Adipocyte (in vitro differentiated cells): Measurements from ENCODE around the gene ANTXR1.

Source experiments
- DNase-seq: peaks from one replicate; pipeline ENCODE4 v3.0.0-alpha.2; 2015; ENCODE audit warnings: low read depth
- H3K27me3 ChIP-seq: replicated peaks from 2 replicates; pipeline ENCODE4 v1.7.0; 2013; ENCODE audit warnings: mild to moderate bottlenecking, low read length, moderate library complexity; ENCODE audit not compliant: control insufficient read depth, insufficient read depth
- H3K36me3 ChIP-seq: 2 replicates; pipeline ENCODE4 v1.7.0; 2013; ENCODE audit warnings: low read length, mild to moderate bottlenecking, moderate library complexity; ENCODE audit not compliant: control insufficient read depth, insufficient read depth, severe bottlenecking
- H3K4me1 ChIP-seq: 2 replicates; pipeline ENCODE4 v1.7.0; 2013; ENCODE audit warnings: mild to moderate bottlenecking, low read length, moderate library complexity; ENCODE audit not compliant: control insufficient read depth, insufficient read depth
- H3K4me3 ChIP-seq: 2 replicates; pipeline ENCODE4 v1.7.0; 2013; ENCODE audit warnings: mild to moderate bottlenecking, low read length, moderate library complexity
- H3K9ac ChIP-seq: 2 replicates; pipeline ENCODE4 v1.7.0; 2013; ENCODE audit warnings: mild to moderate bottlenecking, low read length, moderate library complexity
- H3K9me3 ChIP-seq: 2 replicates; pipeline ENCODE4 v1.7.0; 2013; ENCODE audit warnings: mild to moderate bottlenecking, low read length, moderate library complexity; ENCODE audit not compliant: control insufficient read depth

ANTXR1 gene

DNA sequence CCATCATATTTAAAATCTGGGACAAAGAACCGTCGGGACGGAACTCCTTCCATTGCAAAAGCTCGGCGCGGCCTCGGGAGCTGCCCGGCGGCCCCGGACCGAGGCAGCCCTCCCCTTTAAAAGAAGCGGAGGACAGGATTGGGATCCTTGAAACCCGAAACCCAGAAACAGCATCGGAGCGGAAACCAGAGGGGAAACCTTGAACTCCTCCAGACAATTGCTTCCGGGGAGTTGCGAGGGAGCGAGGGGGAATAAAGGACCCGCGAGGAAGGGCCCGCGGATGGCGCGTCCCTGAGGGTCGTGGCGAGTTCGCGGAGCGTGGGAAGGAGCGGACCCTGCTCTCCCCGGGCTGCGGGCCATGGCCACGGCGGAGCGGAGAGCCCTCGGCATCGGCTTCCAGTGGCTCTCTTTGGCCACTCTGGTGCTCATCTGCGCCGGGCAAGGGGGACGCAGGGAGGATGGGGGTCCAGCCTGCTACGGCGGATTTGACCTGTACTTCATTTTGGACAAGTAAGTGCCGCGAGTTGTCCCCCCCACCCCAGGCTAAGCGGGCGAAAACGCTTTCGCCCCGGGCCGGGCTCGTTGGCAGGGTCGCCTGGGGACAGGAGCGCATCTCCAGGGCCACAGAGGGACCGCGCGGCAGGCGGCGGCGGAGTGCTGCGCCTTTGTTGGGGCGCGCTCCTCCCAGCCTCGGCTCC lies at the start of gene ANTXR1:
ANTXR1 (plus strand) TSS at position 38 of the 698 bp plus-strand sequence; CDS start at position 359, 321 bp downstream.
- no peaks in the 10 kb centered on the region for H3K36me3 ChIP-seq
- peak within 1 kb of the TSS; percentile 92 for H3K9ac ChIP-seq
- no peaks in the 10 kb centered on the region for H3K9me3 ChIP-seq
- H3K4me1 ChIP-seq: peaks cover 31% of the 10 kb centered on the region
- H3K4me3 ChIP-seq: peak within 1 kb of the TSS; percentile 96
- DNase-seq: peak; percentile 92
- no peaks in the 10 kb centered on the region for H3K27me3 ChIP-seq

DNA sequence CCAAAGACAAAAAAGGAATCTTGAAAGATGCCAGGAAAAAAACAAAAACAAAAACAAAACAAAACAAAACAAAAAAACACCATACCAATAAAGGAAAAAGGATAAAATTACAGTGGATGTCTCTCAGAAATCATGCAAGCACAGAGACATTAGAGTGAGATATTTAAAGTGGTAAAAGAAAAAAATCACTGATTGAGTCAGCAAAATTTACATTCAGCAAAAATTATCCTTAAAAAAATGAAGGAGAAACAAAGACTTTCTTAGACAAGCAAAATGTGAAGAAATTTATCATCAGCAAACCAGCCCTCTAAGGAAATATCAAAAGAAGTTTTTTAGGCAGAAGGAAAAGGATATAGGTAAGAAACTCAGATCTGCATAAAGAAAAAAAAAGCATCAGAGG lies 48.7 kb upstream of the ANTXR1 start:
- H3K9me3 ChIP-seq: peaks cover 7% of the 10 kb centered on the region
- DNase-seq: no peak
- no peaks in the 10 kb centered on the region for H3K36me3 ChIP-seq
- H3K9ac ChIP-seq: no peak overlapping the region
- no peaks in the 10 kb centered on the region for H3K27me3 ChIP-seq
- H3K4me3 ChIP-seq: no peak overlapping the region
- H3K4me1 ChIP-seq: no peaks in the 10 kb centered on the region

DNA sequence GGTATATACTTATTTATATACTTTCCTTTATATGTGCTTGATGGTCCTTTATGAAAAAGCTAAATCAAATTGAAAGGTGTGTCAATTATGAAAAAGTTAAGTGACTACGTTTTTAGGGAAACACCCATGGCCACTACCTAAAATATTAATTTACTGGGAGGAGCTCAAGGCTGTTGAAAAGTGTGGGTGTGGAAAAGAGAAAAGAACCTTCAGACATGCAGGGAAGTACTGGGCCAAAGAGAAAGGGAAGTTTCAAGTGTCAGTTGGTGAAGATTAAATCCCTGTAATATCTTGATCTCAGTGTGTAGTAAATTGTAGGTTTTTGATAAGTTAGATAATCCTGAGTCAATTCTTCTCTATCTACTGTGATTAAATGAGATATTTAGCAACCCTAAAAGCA lies 44.8 kb upstream of the ANTXR1 start:
- H3K9ac ChIP-seq: no peak overlapping the region
- DNase-seq: no peak
- H3K9me3 ChIP-seq: peaks cover 7% of the 10 kb centered on the region
- H3K4me1 ChIP-seq: peaks cover 25% of the 10 kb centered on the region
- no peaks in the 10 kb centered on the region for H3K36me3 ChIP-seq
- no peaks in the 10 kb centered on the region for H3K27me3 ChIP-seq
- no peak overlapping the region for H3K4me3 ChIP-seq

DNA sequence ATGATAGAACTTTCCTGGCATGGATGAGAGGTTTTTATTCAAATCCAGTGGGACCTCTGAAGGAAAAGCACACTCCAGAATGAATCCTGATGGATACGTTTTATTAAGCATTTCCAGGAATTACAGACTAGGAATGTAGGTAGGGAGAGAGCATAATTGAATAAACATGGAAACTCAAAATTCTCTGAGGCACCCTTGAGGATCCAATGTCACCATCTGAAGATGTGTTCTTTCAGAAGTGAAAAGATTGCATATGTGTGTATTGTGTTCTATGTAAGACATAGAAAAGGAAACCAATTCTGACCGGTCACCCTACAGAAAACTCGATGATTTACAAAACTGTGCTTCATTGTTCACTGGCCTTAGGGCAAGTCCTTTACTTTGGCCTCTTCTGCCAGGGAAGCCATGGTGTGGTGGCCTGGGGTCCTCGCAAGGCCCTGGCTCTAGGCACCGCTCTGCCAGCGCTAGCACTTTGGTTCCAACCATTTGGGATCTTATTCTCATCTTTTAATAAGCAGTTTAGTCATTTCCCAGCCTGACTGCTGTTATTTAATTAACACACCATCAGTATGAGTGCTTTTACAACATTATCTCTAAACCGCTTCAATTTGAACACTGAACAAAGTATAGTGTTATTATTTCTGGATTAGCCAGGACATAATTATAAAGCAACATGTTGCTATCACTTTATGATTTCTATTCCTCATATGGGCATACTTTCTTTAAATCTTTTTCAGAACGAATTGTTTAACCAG lies 43.1 kb upstream of the ANTXR1 start:
- Histone ChIP-seq H3K9me3 (no peaks in the 10 kb centered on the region), H3K4me3 (no peak overlapping the region), H3K36me3 (no peaks in the 10 kb centered on the region), H3K9ac (no peak overlapping the region), H3K27me3 (no peaks in the 10 kb centered on the region), H3K4me1 (peaks cover 25% of the 10 kb centered on the region)
- no peak for DNase-seq

DNA sequence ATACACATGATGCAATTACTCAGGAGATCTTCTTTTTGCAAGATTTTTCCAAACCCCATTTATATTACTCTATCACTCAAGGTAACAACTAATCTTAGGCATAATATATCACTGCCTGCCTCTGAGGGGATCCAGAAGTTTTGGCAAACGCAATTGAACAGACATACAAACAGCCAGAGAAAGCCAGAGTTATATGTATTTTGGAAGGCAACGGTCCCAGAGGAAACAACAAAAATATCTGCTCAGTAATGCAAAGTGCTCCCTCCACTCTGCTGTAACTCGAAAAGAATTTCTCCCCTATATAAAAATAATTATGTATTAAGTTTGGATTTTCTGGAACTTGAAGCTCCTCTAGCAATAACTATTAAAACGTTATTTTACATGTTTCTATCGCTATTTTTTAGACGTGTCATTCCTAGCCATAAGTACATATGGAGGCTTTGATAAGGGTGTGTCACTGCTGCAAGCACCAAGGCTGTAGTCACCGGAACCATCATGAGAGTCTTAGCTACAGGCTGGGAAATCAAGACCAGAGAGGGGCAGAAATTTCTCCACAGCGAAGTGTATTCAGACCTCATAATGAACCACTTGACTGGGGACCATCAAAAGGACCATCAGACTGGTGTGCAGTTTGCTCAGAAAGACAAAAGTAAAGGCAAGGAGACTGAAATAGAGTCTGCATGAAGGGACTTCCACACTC lies 42.3 kb upstream of the ANTXR1 start:
- no peak for DNase-seq
- H3K27me3 ChIP-seq: peaks cover 3% of the 10 kb centered on the region
- H3K4me1 ChIP-seq: peaks cover 25% of the 10 kb centered on the region
- no peaks in the 10 kb centered on the region for H3K36me3 ChIP-seq
- no peak overlapping the region for H3K4me3 ChIP-seq
- no peak overlapping the region for H3K9ac ChIP-seq
- no peaks in the 10 kb centered on the region for H3K9me3 ChIP-seq

DNA sequence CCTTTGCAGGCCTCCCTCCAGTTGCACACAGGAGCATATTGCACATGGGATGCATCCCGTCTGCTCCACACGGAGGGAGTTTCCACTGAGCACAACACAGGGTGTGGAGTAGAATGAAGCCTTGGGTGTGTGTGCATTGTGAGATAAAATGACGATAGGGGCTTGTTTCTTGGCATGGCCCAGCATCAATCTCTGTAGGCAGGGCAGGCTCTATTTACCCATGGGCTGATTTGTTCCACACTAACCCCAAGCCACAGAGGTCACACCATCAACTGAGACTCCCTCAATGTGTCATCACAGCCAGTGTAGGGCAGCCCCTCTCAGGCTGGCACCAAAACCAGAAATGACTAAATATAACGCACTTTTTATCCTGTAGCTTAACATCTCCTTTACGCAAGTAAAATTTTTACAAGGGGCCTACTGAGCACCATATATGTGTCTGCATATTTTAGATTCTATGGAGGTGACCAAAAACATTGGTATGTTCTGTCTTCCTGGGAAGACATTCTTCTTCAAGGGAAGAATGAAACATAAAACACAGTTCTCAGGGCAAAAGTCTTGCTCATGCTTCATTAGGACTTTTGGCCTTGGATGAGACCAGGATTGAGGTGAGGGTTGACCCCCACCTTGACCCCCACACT lies 41.3 kb upstream of the ANTXR1 start:
- DNase-seq: peak; percentile 89
- Histone ChIP-seq H3K36me3 (no peaks in the 10 kb centered on the region), H3K9ac (no peak overlapping the region), H3K4me1 (peaks cover 25% of the 10 kb centered on the region), H3K27me3 (peaks cover 3% of the 10 kb centered on the region), H3K9me3 (no peaks in the 10 kb centered on the region), H3K4me3 (peak overlapping the region; percentile 6)

DNA sequence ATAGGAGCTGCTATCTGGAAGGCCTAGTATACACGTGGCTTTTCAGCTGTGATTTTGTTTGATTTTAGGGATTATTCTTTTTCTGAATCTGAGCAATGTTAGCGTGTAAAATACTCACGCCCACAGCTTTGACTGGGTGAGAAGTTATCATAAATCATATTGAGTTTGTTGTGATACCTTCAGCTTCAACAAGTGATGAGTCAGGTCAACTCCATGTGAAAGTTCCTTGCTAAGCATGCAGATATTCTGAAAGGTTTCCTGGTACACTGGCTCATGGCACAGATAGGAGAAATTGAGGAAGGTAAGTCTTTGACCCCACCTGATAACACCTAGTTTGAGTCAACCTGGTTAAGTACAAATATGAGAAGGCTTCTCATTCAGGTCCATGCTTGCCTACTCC lies 38.7 kb upstream of the ANTXR1 start, which contains the start of gene GKN1:
GKN1 (plus strand) TSS at position 386 of the 400 bp plus-strand sequence. CDS start 42 bp downstream, outside the sequence.
- no peaks in the 10 kb centered on the region for H3K9me3 ChIP-seq
- H3K9ac ChIP-seq: no peak within 1 kb of the TSS
- peaks cover 25% of the 10 kb centered on the region for H3K4me1 ChIP-seq
- DNase-seq: no peak
- peaks cover 3% of the 10 kb centered on the region for H3K27me3 ChIP-seq
- H3K36me3 ChIP-seq: no peaks in the 10 kb centered on the region
- H3K4me3 ChIP-seq: no peak within 1 kb of the TSS

DNA sequence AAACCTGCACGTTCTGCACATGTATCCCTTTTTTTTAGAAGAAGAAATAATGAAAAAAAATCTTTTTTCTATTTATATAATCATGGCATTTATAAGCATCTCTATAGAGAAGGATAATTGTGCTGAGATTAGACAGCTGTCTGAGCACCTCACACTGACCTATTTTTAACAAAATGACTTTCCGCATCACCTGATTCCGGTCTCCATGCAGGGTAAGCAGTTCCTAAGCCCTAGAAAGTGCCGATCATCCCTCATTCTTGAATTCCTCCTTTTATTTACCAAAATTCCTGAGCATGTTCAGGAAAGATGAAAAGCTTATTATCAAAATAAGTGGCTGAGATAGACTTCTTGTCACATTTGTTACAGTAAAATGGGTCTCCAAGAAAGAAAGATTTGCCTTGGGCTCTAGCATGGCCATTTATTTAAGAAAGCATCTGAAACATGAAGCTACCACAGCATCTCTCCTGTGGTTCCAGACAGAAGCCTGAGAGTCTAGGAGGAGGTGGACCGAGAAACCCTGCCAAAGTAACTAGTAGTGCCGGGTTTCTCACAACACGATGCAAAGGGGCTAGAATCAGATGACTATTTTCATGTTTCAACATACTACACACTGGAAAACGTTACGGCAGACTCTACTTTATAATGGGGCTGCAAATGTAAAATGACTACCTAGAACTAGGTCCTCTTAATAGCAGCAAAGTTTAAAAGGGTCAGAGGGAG lies 37.9 kb upstream of the ANTXR1 start:
- H3K36me3 ChIP-seq: no peaks in the 10 kb centered on the region
- H3K4me3 ChIP-seq: no peak overlapping the region
- no peak overlapping the region for H3K9ac ChIP-seq
- no peak for DNase-seq
- peaks cover 23% of the 10 kb centered on the region for H3K4me1 ChIP-seq
- H3K27me3 ChIP-seq: peaks cover 3% of the 10 kb centered on the region
- no peaks in the 10 kb centered on the region for H3K9me3 ChIP-seq

DNA sequence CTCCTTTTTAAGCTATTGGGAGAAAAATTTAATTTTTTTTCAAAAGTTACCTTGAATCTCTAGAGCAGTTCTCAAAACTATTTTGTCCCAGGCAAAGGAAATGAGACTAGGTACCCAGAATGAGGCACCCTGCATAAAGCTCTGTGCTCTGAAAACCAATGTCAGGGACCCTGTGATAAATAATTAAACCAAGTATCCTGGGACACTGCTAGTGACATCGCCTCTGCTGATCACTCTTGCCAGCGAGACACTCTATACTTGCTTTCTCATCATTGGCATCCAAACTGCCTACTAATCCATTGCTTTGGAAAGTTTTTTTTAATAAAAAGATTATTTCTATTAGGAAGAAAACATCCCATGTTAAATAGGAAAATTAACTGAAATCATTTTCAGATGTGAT lies 37.1 kb upstream of the ANTXR1 start:
- Histone ChIP-seq H3K4me3 (no peak overlapping the region), H3K4me1 (peaks cover 16% of the 10 kb centered on the region), H3K27me3 (peaks cover 3% of the 10 kb centered on the region), H3K36me3 (no peaks in the 10 kb centered on the region), H3K9me3 (no peaks in the 10 kb centered on the region), H3K9ac (no peak overlapping the region)
- DNase-seq: no peak

DNA sequence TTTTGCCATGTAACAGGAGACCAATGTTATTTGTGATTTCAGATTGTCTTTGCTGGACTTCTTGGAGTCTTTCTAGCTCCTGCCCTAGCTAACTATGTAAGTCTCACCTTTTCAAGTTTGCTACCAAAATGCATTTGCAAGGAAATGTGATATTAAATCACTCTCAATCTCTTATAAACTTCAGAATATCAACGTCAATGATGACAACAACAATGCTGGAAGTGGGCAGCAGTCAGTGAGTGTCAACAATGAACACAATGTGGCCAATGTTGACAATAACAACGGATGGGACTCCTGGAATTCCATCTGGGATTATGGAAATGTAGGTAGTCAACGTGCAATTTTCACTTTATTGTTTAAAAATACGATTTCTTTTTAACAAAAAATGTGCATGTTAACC lies 35.5 kb upstream of the ANTXR1 start:
- no peaks in the 10 kb centered on the region for H3K9me3 ChIP-seq
- peaks cover 2% of the 10 kb centered on the region for H3K4me1 ChIP-seq
- no peak overlapping the region for H3K9ac ChIP-seq
- no peak for DNase-seq
- H3K36me3 ChIP-seq: no peaks in the 10 kb centered on the region
- H3K4me3 ChIP-seq: no peak overlapping the region
- H3K27me3 ChIP-seq: peaks cover 3% of the 10 kb centered on the region
